M059J (cell line): ENCODE data around the gene SH2D4B. TPM values are rescaled to one million over a fixed set of nuclear protein-coding genes. Genes with fewer than 3 reads are reported as not detected.

Experiments
- DNase-seq: peaks from one replicate; pipeline ENCODE4 v3.0.0-alpha.2; 2012; ENCODE audit warnings: low read depth
- total RNA-seq: library from RNA; depleted of rRNA; stranded (reverse); fragments of >200 nt; shearing (Covaris generic); gene quantifications from 2 replicates; pipeline ENCODE4 v1.2.3, GENCODE V29; 2014

Gene SH2D4B
- total RNA-seq, 1 experiment from 2014 or later, result not detected

DNA sequence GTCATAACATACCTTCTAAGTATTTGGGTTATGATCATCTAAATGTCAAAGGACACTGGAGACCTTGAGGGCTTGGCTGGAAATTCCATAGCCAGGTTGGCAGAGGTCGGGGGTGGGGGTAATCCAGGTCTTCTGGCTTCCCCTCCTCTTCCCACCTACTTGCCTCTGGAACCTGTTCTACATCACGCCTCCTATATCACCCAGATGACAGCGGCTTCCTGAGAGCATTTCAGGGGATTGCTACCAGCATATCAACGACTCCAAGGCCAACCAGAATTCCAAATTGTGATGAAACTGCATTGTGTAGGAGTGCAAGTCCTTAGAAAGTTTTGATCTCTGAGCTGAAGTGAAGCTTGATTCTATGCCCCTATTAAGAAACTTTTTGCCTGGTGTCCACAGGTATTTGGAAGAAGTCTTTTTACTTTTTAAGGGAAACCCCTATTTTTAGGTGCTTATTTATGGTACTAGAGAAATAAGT is 95.7 kb downstream of the SH2D4B start:
- DNase-seq, result no peak

DNA sequence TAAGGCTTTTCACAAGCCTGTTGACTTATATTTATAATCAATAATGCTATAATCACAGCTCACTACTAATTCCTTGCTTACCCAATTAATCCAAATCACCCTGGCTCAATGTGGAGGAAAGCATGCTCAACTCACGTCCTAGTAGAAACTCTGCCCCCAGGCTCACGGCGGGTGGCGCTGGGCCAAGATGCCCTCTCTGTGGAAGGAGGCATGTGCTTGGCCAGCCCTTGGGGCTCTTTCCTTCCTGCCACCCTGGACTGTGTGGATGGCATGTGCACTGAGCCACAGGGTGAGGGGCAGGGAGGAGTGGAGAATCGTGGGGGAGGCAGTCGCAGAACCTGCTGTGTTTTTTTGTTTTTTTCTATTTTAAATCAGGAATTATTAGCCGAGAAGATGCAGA is 96.2 kb downstream of the SH2D4B start:
- DNase-seq, result no peak

DNA sequence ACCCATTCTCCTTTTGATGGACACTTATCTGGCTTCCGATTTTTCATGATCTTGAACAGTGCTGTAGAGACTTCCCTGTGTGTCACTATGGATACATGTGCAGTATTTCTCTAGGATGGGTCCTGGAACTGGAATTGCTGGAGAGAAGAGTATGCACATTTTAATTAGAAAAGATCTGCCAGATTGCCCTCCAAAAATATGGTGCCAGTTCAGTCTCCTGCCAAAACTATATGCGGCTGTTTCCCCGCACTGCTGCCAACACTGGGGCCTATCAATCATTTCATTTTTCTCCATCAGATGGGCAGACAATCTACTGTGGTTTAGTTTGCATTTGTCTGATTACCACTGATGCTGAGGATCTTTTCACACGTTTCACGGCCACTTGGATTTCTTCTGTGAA is 105.0 kb downstream of the SH2D4B start:
- DNase-seq, result no peak

DNA sequence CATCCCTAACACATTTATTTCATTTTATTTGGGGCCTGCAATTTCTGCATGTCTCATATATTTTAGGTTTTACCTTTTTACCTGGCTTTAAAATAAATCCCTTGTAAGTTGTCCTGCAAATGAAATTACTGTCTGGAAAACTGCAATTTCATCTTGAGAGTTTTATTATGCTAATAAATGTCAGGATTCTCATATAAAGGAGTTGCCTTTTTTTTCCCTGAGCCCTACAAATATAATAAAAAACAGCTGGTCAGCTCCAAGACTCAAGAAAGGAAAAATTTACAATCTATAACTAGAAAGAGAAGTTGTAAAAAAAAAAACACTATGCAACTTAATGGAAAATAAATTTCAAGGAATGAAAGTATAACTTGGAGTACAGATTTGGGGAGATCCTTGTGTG is 108.7 kb downstream of the SH2D4B start:
- DNase-seq, result no peak

DNA sequence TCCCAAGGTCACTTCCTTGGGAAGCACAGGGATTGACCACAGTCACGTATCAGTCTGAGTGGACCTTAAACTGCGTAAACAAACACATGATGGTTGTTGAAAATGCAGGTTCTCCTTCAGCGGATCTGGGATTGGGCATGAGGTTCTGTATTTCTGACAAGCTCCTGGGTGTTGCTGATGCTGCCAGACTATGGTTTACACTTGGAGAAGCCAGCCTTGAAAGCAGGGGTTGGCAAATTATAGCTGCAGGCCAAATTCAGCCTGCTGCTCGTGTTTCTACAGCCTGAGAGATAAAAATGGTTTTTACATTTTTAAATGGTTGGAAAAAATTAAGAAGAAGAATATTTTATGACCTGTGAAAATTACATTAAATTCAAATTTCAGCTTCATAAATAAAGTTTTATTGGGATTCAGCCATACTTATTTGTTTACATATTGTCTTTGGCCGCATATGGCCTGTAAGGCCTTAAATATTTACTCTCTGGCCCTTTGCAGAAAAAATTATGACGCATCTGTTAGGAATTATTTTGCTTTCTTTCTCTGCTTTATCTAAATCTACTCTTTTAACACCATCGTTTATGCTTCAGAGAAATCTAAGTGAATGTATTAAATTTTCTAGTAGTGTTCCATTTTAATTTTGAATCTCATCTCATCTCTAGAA is 109.6 kb downstream of the SH2D4B start:
- no peak for DNase-seq

DNA sequence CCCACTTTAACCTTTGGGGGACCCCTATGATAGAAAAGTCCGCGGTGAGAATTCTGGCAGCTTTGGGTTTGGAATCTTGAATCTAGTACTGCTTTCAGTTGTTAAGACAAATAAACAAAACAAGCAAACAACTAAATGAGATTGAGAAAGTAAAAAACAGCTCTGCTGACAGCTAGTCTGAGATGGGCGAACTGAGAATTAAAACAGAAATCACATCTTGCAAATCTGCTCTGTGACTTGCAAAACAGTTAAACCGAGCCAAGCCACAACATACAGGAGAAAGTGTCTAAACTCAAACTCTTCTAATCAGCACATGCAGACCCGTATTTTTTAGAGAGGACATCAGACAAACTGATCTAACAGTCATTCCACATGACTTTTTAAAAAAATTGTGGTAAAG is 110.4 kb downstream of the SH2D4B start:
- DNase-seq, result no peak

DNA sequence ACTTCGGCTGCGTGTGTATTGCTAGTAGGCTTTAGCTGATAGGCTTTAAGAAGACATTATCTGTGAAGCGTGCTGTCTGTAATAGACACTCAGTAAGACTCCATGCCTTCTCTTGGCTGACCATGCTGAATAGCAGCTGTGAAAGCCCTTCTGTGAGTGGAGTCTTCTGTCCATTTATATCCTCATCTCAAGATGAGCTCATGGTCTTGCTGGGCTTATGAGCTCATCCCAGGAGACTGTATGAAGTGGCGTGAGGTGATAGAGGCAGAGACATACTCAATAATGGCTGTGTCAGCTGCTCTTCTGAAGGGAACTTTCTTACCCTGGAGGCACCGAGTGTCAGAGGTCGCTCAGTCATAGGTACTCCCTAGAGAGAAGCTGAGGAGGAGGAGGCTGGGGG is 111.5 kb downstream of the SH2D4B start:
- no peak for DNase-seq

DNA sequence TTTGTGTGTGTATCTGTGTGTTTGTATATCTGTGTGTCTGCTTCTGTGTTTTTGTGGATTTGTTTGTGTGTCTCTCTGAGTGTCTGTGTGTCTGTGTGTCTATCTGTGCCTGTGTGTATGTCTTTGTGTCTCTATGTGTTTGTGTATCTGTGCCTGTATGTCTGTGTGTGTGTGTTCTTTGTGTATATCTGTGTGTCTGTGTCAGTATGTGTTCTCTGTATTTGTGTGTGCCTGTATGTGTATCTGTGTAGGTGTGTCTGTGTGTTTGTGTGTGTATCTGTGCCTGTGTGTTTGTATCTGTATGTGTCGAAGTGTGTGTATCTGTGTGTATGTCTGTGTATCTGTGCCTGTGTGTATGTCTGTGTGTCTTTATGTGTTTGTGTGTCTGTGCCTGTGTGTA is 118.2 kb downstream of the SH2D4B start:
- DNase-seq, result no peak

DNA sequence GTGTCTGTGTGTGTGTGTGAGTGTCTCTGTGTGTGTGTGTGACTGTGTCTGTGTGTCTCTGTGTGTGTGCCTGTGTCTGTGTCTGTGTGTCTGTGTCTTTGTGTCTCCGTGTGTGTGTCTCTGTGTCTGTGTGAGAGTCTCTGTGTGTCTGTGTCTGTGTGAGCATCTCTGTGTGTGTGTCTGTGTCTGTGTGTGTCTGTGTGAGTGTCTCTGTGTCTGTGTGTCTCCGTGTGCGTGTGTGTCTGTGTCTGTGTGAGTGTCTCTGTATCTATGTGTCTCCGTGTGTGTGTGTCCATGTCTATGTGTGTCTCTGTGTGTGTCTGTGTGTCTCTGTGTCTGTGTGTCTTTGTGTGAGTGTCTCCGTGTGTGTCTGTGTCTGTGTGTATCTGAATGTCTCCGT is 120.4 kb downstream of the SH2D4B start:
- DNase-seq, result no peak

DNA sequence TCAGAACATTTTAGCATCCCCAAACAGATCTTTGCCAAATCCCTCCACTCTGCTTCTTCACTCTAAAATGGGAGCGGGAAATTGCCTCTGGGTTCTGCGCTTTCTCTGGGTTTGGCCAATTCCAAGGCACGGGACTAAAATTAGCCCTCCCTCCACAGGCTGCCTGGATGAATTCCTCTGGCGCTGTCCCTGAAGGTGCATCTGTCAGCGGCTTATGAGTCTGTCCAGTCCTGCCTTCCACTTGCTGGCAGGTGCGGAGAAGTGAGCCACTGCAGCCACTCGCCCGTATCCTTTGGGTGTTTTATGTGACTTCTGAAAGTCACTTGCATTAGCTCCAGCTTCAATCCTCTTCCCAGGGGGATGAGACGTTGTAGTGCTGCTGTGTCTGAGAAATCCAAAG is 121.6 kb downstream of the SH2D4B start:
- no peak for DNase-seq

DNA sequence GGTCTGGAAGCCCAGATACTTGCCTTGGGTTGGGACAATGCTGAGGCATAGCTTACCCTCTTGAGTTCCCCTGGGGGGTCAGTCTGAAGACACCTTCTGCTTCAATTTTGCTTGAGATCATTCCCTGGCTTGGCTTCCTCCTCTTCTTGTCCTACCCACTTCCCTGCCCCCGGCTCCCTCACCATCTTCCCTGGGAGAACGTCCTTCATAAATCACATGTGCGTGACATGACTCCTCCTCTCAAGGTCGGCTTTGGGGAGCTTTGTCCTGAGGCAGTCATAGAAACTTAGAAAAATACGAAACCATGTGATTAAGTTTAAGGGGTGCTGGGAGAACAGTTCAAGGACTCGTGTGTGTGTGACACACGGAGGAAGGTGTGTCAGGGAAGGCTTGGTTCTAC is 122.6 kb downstream of the SH2D4B start:
- no peak for DNase-seq

DNA sequence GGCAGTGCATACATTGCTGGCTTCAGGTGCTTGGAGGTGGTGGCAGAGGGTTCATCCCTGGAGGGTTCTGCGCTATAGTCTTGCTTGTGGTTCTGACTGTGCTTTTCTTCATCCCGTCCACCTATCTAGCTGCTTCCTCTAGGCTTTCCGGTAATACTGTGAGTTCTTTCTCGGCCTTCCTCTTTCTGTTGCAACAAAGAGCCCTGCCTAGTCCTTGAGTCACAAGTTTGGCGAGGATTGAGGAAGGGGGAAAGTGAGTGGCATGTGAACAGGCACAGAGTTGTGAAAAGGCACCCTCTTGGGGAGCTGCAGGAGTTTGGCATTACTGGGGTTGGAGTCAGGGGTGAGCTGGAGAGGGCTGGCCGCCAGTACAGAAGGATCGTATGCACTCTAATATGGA is 123.0 kb downstream of the SH2D4B start:
- DNase-seq, result no peak

DNA sequence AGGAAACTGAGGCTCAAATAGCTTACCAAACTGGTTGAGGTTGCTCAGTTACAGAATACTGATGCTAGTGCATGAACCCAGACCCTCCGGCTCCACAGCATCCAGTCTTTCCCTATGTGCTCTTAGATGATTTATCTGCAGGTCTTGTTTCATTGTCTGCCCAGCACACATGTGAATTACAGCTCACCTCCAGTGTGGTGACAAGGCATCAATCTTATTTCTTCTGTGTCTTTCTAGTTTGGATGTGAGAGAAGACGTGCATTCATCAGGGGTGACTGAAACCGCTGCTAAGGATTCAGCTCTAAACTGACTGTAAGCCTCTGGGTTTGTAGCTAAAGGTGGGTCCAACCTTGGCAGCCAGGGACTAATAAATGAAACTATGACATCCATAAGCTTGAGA is 123.8 kb downstream of the SH2D4B start:
- no peak for DNase-seq

DNA sequence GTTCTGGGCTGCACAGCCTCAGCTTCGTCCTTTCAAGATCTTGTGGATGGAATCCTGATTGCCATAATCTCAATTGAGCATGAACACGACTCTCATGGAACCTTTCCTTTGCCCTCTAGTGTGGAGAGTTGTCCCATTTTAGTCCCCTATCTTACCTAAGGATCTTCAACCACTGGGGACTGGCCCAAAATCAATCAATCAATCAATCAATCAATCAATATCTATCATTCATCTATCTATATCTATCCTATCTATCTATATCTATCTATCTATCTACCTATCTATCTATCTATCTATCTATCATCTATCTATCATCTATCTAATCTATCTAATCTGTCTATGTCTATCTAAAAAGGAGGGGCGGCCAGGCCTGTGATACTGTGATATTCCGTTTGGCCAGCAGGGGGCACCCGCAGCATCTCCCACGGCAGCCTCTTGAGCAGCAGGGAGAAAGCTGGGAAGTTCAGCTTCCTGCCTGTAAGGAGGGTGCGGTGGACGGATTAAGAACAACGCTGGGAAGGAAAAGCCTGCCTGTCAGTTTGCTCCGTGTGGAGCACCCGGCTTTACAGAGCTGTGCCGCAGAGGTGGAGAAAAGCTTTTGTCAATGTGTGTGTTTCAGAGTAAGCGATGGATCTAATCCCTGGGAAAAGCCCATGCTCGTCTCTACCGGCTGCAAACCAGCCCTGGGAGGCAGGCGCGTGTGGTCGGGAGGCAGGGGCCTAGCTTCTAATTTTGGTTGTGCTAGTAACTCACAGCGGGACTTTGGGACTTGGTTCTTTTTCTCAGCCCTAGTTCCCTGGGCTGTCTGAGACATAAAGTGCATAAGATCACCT is 124.9 kb downstream of the SH2D4B start:
- DNase-seq, result peak; percentile 70

DNA sequence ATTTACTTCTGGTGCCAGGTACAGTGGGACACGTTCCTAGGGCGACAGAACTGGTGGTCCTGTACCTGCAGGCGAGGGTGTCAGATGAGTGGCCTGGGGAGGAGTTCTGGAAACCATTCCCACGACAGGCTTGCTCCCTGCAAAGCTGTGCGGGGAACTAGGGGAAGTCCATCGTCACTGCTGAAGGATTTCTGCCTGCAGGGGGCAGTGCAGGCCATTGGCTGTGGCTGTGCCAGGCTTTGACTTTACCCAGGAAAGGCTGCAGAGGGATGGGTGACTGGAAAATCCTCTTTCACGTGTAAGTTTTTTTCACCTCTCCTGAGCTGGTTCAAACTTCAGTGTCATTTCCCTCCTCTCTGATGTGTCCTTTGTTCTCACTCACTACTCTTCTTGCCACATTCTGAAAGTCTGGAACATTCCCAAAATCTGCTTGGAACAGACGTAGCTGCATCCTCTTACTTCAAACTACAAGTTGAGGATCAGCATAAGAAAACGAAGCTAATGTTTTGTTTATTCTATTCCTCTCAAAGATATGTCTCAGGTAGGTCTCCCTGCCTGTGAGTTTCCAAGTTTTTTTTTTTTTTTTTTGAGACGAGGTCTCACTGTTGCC is 126.5 kb downstream of the SH2D4B start:
- peak; percentile 55 for DNase-seq

DNA sequence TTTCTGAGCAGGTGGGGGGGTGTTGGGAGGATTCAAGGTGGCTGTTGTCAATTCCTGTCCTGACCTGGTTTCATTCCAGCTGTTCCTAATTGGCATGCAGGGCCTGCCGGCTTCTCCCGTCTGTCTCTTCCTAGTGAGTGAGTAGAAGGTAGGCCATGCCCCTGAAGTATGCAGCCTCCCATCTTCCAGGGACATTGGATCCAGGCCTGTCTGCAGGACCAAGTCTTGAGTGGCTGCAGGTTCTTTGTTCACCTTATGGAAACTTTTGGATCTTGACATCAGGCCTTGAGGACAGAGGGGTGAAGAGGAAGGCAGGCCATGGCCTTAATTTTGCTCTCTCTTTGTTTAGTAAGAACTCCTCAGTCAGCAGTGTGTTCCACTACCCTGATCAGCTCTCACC is 131.8 kb downstream of the SH2D4B start:
- DNase-seq, result no peak

DNA sequence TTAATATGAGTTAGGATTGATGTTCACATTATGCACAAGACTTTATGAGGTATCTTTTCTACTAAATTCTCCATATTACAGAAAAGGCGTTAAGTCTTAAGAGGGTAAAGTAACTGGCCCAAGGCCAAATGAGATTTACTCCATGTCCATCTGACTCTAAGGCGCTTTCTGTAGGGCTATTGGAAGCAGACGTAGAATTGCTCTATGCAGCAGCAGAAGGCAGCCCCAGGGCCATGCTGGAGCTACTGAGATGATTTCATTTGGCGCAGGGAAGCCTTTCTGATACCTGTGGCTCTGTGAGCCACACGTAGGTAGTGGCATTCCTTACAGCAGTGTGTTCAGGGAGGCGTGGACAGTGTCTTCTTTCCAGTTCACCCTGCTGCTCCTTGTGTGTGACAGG is 133.1 kb downstream of the SH2D4B start:
- DNase-seq, result no peak

DNA sequence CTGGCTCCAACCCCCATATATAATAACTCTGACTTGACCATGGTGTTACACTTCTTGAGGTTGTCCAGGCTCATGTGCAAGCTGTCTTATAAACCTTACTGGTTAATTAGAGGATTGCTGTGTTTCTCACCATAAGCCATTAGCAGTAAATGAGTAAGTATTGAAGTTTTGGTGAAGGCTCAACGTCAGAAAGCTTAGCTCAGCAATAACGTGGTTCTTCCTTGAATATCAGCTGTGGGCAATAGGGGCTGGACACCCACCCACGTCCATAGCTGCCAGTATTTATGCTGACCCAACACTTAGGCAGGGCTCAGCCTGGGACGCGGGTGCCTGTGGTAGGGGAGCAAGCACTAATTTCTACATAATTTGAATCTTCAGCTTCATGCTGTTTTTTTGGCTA is 134.1 kb downstream of the SH2D4B start:
- no peak for DNase-seq

DNA sequence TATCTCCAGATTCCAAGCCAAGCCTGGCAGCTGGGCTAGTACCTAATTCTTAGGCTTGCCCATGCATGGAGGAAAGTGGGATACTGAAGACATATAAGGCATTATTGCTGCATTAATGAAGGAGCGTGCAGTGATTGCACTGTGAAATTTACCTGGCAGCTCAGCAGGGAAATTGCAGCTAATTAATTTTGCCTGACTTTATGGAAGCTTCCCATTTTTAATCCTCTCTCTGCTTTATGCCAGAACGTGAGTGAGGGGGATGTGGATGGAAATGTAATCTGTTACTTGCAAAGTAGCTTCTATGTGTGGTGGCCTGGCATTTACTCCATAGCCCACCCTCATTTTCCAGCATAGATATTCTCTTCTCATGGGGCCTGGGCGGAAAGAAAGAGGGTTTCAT is 134.9 kb downstream of the SH2D4B start:
- no peak for DNase-seq

DNA sequence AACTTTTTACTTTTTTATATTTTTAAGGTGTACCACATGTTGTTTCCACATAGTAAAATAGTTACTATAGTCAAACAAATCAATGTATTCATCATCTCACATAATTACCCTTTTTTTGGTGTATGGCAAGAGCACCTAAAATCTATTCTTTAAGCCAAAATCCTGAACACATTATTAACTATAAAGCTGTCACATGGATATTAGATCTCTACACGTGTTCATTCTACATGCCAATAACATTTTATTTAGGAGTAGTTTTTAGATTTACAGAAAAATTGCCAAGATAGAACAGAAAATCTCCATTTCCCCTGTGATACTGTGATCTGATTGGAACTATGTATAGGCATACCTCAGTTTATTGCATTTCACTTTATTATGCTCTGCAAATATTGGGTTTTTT is 137.1 kb downstream of the SH2D4B start:
- no peak for DNase-seq

DNA sequence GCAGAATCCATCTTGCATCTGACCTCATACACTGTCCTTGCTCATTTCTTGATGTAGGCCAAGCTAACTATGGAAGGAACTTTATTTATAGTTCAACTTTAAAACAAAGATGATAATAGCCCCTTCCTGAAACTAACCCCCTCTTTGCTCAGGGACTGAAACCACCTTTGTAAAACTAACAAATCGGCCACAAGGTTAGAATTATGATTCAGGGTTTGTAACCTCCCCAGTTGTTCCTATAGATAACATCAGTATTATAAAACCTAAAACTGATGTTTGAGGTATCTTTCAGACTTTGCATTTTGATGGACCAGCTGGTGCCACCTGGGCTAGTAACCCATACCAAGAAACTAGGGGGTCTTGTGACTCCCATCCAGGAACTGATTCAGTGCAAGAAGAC is 143.4 kb downstream of the SH2D4B start:
- DNase-seq, result no peak

DNA sequence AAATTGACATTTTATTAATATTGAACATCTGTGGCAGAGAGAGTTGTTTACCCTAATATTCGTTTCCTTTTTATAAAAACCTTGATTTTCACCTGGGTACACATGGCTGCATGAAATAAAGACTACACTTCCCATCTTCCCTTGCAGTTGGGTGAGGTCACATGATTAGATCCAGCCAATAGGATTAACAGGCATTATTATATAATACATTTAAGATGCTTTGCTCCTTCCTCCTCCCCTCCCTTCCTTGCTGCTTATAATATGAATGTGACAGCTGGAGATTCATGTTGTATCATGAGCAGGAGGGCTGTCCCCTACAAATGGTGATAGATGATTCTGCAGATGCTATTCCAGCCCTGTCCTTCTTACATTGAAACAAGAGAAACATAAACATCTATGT is 146.6 kb downstream of the SH2D4B start:
- peak; percentile 9 for DNase-seq

DNA sequence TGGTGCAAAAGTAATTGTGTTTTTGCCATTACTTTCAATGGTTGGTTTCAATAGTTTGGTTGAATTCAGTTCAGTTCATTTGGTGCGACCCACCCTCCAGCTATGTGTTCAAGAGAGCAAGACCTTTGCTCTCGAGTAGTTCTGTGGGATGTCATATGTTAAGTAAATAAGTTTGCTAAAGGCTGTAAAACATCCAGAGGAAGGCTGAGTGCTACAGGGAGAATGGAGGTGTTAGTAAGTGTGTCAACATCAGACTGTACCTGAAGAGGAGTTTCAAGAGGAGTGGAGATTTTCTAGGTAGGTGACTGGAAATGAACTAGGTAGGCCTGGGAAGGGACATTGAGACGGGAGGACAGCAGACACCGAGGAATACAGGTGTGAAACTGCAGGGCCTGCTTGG is 147.7 kb downstream of the SH2D4B start:
- no peak for DNase-seq
